Neural cell (in vitro differentiated cells): ENCODE measurements around the gene PPP1CA. TPM values are rescaled to one million over a fixed set of nuclear protein-coding genes. Genes with fewer than 3 reads are reported as not detected.
A peak's percentile ranks its signal among the peaks of the same experiment; 100 is the strongest.

Experiments used
- H2AFZ ChIP-seq: fragments of 200-600, 300-800 bp; sonication (generic), shearing (Covaris generic); 2 replicates; pipeline ENCODE4 v1.6.0; 2014; ENCODE audit warnings: low read depth, mild to moderate bottlenecking, antibody characterized with exemption, low read length, moderate library complexity
- H3F3A ChIP-seq: fragments of 200-600 bp; shearing (Covaris generic); 2 replicates; pipeline ENCODE4 v1.6.1; 2016; ENCODE audit warnings: mild to moderate bottlenecking, moderate library complexity, mixed read lengths, antibody characterized with exemption, low read length; ENCODE audit not compliant: insufficient read depth, poor library complexity, severe bottlenecking
- H3K27ac ChIP-seq: fragments of 200-600, 300-800 bp; sonication (generic), shearing (Covaris generic); 2 replicates; pipeline ENCODE4 v1.5.1; 2014; ENCODE audit warnings: mild to moderate bottlenecking, low read length, moderate library complexity
- H3K27me3 ChIP-seq: fragments of 300-800, 200-600 bp; sonication (generic), shearing (Covaris generic); 2 replicates; pipeline ENCODE4 v1.6.0; 2014; ENCODE audit warnings: mild to moderate bottlenecking, low read depth, low read length, moderate library complexity; ENCODE audit not compliant: insufficient read depth
- H3K36me3 ChIP-seq: fragments of 300-800, 200-600 bp; sonication (generic), shearing (Covaris generic); 2 replicates; pipeline ENCODE4 v1.5.1; 2014; ENCODE audit warnings: mild to moderate bottlenecking, antibody characterized with exemption, low read length, moderate library complexity; ENCODE audit not compliant: insufficient read depth
- H3K4me2 ChIP-seq: fragments of 300-800, 200-600 bp; sonication (generic), shearing (Covaris generic); 2 replicates; pipeline ENCODE4 v1.6.0; 2014; ENCODE audit warnings: mild to moderate bottlenecking, low read length
- H3K4me3 ChIP-seq: fragments of 300-800, 200-600 bp; sonication (generic), shearing (Covaris generic); 2 replicates; pipeline ENCODE4 v1.5.1; 2014; ENCODE audit warnings: mild to moderate bottlenecking, low read length, moderate library complexity
- H3K79me2 ChIP-seq: fragments of 200-600 bp; shearing (Covaris generic); replicated peaks from 2 replicates; pipeline ENCODE4 v1.6.0; 2014; ENCODE audit warnings: mild to moderate bottlenecking, low read length, moderate library complexity; ENCODE audit not compliant: insufficient read depth
- H3K9ac ChIP-seq: fragments of 300-800, 200-600 bp; sonication (generic), shearing (Covaris generic); 2 replicates; pipeline ENCODE4 v1.6.1; 2016; ENCODE audit warnings: mild to moderate bottlenecking, low read length, mixed read lengths
- H3K9me2 ChIP-seq: fragments of 200-600 bp; shearing (Covaris generic); 2 replicates; pipeline ENCODE4 v1.6.1; 2016; ENCODE audit warnings: mild to moderate bottlenecking, low read length, mixed read lengths; ENCODE audit not compliant: insufficient read depth
- H3K9me3 ChIP-seq: fragments of 200-600, 300-800 bp; sonication (generic), shearing (Covaris generic); 2 replicates; pipeline ENCODE4 v1.6.1; 2016; ENCODE audit warnings: mild to moderate bottlenecking, mixed run types, low read length, moderate library complexity, mixed read lengths
- H4K20me1 ChIP-seq: fragments of 200-600 bp; shearing (Covaris generic); 2 replicates; pipeline ENCODE4 v1.6.1; 2016; ENCODE audit warnings: mild to moderate bottlenecking, mixed run types; ENCODE audit not compliant: insufficient read depth
- CTCF ChIP-seq: fragments of 450-650 bp; IDR thresholded peaks from 2 replicates; pipeline ENCODE4 v1.5.1; 2014; ENCODE audit warnings: antibody characterized with exemption, mild to moderate bottlenecking, moderate library complexity; ENCODE audit not compliant: poor library complexity, severe bottlenecking
- EP300 ChIP-seq: fragments of 450-650 bp; conservative IDR thresholded peaks from 2 replicates; pipeline ENCODE4 v1.6.1; 2014; ENCODE audit warnings: antibody characterized with exemption, mild to moderate bottlenecking, moderate library complexity; ENCODE audit not compliant: poor library complexity, severe bottlenecking
- EZH2 ChIP-seq: fragments of 200-600, 300-800 bp; shearing (Covaris generic), sonication (generic); IDR thresholded peaks from 2 replicates; pipeline ENCODE4 v1.6.1; 2014; ENCODE audit warnings: antibody characterized with exemption, low read length, borderline replicate concordance, mild to moderate bottlenecking; ENCODE audit not compliant: insufficient read depth, poor library complexity, severe bottlenecking
- MXI1 ChIP-seq: fragments of 450-650 bp; conservative IDR thresholded peaks from 2 replicates; pipeline ENCODE4 v1.6.1; 2014; ENCODE audit warnings: antibody characterized with exemption, mild to moderate bottlenecking; ENCODE audit not compliant: poor library complexity, severe bottlenecking
- POLR2AphosphoS5 ChIP-seq: IDR thresholded peaks from 2 replicates; pipeline ENCODE4 v1.6.1; 2012
- RAD21 ChIP-seq: fragments of 450-650 bp; conservative IDR thresholded peaks from 2 replicates; pipeline ENCODE4 v1.6.1; 2014; ENCODE audit warnings: antibody characterized with exemption, mild to moderate bottlenecking, moderate library complexity
- REST ChIP-seq: IDR thresholded peaks from 2 replicates; pipeline ENCODE4 v1.6.1; 2012; ENCODE audit warnings: borderline replicate concordance
- SMC3 ChIP-seq: fragments of 450-650 bp; conservative IDR thresholded peaks from 2 replicates; pipeline ENCODE4 v1.6.1; 2014; ENCODE audit warnings: antibody characterized with exemption, mild to moderate bottlenecking, moderate library complexity; ENCODE audit not compliant: poor library complexity
- TAF1 ChIP-seq: IDR thresholded peaks from 2 replicates; pipeline ENCODE4 v1.6.1; 2012; ENCODE audit warnings: low read depth
- polyA plus RNA-seq: library from polyadenylated mRNA; depleted of rRNA; stranded (reverse); fragments of >200 nt; gene quantifications from 2 replicates; pipeline ENCODE4 v1.2.3, GENCODE V29; 2014

PPP1CA gene
- polyA plus RNA-seq, 1 donor from 2014 or later: 106 TPM

- TF ChIP-seq POLR2AphosphoS5 (peak; percentile 70), RAD21 (no peak), REST (peak; percentile 35), EP300 (no peak), MXI1 (peak; percentile 43), SMC3 (no peak)
- no peaks in the 10 kb centered on the region for H3K9me2 ChIP-seq
- H2AFZ ChIP-seq: peak within 1 kb of the TSS; percentile 91
- peak within 1 kb of the TSS; percentile 74 for H3K27ac ChIP-seq
- no peaks in the 10 kb centered on the region for H3K36me3 ChIP-seq
- peak within 1 kb of the TSS; percentile 83 for H3K9ac ChIP-seq
- H3K27me3 ChIP-seq: no peaks in the 10 kb centered on the region
- H3K4me3 ChIP-seq: peak within 1 kb of the TSS; percentile 93
- peak within 1 kb of the TSS; percentile 80 for H3K4me2 ChIP-seq
- H4K20me1 ChIP-seq: no peaks in the 10 kb centered on the region
- no peaks in the 10 kb centered on the region for H3F3A ChIP-seq
- H3K79me2 ChIP-seq: no peaks in the 10 kb centered on the region
- no peaks in the 10 kb centered on the region for H3K9me3 ChIP-seq
These were observed 48.2 kb downstream of the PPP1CA start, which contains the start of gene POLD4 for GRCh38 chr11:67353317-67354074. Gene POLD4 (minus strand): TSS chr11:67353546. CDS start chr11:67353399, 147 bp downstream.

GRCh38 chr11:67352546-67353316 lies 48.9 kb downstream of the PPP1CA start:
- H3K4me3 ChIP-seq: peak overlapping the region; percentile 93
- no peaks in the 10 kb centered on the region for H4K20me1 ChIP-seq
- peak overlapping the region; percentile 83 for H3K9ac ChIP-seq
- H3K27ac ChIP-seq: peak overlapping the region; percentile 74
- no peaks in the 10 kb centered on the region for H3K79me2 ChIP-seq
- no peaks in the 10 kb centered on the region for H3K27me3 ChIP-seq
- TF ChIP-seq SMC3 (no peak), POLR2AphosphoS5 (no peak), EP300 (no peak), MXI1 (no peak), EZH2 (no peak), CTCF (no peak), TAF1 (no peak), RAD21 (no peak), REST (no peak)
- H3K4me2 ChIP-seq: peak overlapping the region; percentile 80
- peak overlapping the region; percentile 91 for H2AFZ ChIP-seq
- no peaks in the 10 kb centered on the region for H3K9me3 ChIP-seq
- no peaks in the 10 kb centered on the region for H3K36me3 ChIP-seq
- no peaks in the 10 kb centered on the region for H3F3A ChIP-seq
- no peaks in the 10 kb centered on the region for H3K9me2 ChIP-seq
